Smooth muscle cell of the brain vasculature (primary cell): ENCODE results near the gene GRM2.

Source experiments
- DNase-seq: peaks from one replicate; pipeline ENCODE4 v3.0.0-alpha.2; 2012; ENCODE audit warnings: low read depth, low spot score

Gene GRM2

DNA sequence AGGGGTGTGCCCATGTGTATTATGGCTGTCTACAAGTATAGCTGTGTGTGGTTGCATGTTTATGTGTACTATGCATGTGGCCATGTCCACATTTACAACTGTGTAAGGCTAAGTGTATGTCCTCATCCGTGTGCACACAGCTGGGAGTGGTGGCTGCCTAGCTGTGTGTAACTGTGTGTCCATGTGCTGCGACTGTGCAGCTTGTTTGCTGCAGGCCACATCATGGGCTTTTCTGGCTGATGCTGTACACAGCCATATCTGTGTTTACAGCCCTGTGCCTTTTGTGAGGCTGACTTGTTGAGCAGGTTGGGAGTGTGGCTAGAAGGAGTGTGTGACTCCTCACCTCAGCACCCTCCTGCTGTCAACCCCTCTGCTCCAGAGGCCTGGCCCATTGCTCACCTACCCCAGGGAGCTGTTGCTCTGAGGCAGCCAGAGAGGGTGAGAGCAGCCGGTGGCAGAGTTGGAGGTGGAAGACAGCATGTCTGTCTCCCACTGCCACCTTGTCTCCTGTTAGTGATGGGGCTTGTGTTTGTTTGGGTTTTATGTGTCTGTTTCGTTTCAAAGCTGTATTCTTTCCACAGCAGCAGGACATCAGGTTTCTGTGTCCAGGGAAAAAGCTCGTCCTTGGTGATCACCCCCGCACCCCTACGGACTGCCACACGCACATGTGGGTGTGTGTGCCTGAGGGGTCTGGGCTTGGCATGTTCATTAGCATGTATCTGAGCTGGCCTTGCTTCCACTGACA, 1.4 kb upstream of the GRM2 start:
- DNase-seq, result no peak

DNA sequence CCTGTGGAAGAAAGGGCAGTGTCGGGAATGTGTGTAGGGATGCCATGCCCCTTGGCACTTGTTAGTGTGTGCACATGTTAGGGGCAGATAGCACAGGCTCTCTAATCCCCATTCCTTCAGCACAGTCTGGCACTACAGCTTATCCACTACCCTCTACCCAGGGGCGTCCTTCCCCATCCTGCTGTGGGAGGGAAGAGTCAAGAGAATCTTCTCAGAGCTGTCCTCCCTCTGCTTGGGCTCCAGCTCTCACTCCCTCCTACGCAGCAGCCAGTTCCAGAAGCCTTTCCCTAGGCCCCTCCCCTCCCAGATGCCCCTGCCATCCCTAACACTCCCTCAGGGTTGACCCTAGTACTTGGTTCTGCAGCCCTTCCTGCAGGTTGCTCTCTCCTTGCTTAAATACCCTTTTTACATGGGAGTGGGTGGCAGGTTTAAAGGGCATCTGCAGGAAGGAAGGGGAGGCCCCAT, 815 bp upstream of the GRM2 start:
- DNase-seq, result no peak

DNA sequence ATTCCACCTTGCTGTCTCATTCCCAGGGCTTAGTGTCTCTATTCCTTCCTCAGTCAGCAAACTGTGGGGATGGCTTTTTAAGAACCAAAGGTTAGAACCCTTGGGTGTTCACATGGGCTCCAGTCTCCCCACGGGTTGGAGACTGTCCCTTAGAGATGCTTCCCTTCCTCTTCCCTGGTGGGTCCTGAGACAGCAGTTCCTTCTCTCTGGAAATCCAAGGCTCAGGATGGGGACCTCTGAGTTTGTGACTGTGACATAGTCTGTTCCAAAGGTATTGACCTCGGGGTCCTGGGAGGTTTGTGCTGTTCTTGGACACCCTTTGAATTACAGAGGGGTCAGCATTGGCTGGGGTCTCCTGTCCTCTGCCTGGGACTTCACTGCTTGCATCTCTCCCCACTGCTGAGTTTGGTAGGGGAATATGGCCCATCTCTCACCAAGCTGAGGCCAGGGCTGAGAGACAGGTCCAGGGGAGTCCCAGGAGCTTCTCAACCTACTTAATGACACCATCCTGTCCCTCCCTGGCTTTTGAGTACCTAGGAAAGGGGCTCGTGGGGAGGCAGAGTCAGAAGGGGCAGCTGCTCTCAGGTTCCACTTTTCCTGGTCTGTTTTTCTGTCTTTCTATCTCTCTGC, 1.5 kb downstream of the GRM2 start:
- no peak for DNase-seq

DNA sequence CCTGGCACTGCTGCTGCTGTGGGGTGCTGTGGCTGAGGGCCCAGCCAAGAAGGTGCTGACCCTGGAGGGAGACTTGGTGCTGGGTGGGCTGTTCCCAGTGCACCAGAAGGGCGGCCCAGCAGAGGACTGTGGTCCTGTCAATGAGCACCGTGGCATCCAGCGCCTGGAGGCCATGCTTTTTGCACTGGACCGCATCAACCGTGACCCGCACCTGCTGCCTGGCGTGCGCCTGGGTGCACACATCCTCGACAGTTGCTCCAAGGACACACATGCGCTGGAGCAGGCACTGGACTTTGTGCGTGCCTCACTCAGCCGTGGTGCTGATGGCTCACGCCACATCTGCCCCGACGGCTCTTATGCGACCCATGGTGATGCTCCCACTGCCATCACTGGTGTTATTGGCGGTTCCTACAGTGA, 2.1 kb downstream of the GRM2 start:
- no peak for DNase-seq

DNA sequence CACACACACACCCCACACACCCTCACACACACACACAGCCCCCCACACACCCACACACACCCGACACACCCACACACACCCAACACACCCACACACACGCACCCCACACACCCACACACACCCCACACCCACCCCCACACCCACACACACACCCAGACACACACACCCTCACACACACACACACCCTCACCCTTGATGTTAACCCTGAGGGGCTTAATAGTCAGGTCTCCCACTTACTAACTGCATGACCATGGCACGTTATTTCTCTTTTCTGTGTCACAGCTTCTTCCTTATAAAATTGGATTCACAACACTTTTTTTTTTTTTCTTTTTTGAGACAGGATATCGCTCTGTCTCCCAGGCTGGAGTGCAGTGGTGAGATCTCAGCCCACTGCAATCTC, 2.8 kb downstream of the GRM2 start:
- no peak for DNase-seq

DNA sequence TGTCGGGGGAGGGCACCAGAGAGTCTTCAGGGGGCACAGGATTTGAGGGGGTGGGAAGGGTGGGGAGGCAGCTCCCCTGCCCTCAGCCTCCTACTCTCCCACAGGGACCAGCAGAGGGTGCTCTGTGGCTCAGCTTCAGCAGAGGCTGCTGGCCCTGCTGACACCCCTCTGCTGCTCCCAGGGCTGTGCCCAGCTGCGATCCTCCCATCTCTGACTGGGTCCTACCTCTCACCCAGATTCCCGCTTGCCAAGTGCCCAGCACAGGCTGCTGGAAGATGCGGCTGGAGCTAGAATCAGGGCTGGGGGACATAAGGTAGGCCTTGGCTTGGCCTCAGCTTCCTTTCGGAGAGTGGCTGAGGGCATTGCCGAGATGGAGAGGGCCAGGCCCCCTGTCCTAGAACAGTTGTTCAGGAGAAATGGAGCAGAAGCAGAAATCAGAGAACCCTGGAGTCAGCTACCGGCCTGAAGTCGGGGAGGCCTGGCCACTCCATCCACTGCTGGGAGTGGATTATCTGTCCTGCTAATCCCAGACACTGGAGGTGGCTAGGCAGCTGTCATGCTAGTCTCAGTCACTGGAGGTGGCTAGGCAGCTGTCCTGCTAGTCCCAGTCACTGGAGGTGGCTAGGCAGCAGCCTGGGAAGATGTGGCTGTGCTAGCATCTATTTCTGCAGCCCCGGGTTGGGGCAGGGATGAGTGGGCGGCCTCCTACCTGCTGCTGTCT, 3.9 kb downstream of the GRM2 start:
- DNase-seq, result no peak

DNA sequence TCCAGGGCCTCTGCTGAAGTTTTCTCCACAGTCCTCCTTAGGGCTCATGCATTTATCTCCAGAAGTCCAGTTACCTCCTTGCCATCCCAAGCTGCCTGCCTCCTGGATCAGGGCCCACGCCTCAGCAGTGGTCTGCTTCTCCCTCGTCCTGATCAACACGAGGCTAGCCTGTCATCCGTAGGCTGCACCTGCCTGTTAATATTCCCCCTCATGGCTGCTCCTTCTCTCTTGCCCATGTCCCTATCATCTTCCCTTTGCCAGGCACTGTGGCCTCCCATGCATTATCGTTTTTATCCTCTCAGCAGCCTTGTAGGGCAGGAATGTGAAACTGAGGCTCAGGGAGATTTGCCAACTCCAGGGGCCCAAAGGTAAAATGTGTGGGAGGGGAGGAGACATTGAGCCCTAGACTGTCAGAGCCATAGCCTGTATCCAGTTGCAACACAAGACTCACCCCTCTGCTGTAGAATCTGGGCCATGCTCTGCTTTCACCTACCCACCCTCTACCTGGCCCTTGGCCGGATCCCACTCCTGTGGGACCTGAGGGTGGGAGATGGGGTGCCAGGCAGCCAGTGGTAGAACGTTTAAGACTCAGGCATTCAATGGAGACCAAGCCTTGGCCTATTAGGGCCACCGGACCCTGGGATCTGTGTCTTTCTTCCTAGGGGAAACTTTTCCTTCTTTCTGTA, 4.6 kb downstream of the GRM2 start:
- DNase-seq, result no peak

DNA sequence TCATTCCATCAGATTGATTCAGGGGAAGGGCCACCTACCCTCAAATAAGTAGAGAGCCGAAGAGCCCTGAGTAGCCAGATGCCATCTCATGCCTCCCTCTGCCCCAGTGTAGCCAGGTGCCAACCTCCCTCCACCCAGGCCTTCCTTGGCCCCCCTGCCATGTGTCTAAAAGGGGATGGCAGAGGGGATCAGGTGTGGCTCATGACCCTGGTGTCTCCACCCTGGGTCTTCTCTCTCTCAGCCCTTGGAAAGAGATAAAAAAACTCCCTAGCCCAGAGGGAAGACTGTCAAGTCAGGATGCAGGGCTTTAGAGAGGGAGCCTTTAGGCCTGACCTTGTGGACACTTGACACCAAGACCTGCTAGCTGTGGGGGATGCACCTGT, 5.2 kb downstream of the GRM2 start:
- DNase-seq, result no peak

DNA sequence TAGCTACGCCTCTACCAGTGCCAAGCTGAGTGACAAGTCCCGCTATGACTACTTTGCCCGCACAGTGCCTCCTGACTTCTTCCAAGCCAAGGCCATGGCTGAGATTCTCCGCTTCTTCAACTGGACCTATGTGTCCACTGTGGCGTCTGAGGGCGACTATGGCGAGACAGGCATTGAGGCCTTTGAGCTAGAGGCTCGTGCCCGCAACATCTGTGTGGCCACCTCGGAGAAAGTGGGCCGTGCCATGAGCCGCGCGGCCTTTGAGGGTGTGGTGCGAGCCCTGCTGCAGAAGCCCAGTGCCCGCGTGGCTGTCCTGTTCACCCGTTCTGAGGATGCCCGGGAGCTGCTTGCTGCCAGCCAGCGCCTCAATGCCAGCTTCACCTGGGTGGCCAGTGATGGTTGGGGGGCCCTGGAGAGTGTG, 5.7 kb downstream of the GRM2 start:
- no peak for DNase-seq

DNA sequence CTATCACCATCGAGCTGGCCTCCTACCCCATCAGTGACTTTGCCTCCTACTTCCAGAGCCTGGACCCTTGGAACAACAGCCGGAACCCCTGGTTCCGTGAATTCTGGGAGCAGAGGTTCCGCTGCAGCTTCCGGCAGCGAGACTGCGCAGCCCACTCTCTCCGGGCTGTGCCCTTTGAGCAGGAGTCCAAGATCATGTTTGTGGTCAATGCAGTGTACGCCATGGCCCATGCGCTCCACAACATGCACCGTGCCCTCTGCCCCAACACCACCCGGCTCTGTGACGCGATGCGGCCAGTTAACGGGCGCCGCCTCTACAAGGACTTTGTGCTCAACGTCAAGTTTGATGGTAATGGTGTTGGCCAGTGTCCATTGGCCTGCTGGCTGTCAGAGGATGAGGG, 6.1 kb downstream of the GRM2 start:
- no peak for DNase-seq

DNA sequence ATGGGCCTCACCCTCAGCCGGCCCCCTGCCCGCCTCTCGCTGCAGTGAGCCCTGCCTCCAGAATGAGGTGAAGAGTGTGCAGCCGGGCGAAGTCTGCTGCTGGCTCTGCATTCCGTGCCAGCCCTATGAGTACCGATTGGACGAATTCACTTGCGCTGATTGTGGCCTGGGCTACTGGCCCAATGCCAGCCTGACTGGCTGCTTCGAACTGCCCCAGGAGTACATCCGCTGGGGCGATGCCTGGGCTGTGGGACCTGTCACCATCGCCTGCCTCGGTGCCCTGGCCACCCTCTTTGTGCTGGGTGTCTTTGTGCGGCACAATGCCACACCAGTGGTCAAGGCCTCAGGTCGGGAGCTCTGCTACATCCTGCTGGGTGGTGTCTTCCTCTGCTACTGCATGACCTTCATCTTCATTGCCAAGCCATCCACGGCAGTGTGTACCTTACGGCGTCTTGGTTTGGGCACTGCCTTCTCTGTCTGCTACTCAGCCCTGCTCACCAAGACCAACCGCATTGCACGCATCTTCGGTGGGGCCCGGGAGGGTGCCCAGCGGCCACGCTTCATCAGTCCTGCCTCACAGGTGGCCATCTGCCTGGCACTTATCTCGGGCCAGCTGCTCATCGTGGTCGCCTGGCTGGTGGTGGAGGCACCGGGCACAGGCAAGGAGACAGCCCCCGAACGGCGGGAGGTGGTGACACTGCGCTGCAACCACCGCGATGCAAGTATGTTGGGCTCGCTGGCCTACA, 8.5 kb downstream of the GRM2 start:
- DNase-seq, result no peak

DNA sequence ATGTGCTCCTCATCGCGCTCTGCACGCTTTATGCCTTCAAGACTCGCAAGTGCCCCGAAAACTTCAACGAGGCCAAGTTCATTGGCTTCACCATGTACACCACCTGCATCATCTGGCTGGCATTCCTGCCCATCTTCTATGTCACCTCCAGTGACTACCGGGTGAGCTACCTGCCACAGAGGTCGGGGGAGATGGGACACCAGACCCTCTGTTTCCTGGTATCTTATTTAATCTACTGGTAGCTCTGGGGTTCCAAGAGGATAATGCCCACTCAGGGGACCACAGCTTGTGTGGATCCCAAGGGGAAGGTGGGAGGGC, 9.1 kb downstream of the GRM2 start:
- no peak for DNase-seq

DNA sequence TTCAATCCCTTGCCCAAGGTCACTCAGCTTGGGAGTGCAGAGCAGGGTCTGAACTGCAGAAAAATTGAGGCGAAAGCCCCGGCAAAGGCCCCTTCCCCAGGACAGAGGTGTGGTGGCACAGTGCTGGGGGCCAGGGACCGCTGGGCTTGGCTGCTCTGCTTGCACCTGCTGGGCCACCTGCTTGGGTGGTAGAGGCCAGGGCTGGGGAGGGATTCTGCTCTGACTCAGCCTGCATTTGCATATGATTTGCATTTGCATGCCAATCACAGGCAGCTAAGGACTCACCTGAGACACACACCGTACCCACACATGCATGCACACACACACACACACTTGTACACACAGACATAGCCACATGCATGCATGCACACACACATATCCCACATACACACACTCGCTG, 9.9 kb downstream of the GRM2 start:
- no peak for DNase-seq

DNA sequence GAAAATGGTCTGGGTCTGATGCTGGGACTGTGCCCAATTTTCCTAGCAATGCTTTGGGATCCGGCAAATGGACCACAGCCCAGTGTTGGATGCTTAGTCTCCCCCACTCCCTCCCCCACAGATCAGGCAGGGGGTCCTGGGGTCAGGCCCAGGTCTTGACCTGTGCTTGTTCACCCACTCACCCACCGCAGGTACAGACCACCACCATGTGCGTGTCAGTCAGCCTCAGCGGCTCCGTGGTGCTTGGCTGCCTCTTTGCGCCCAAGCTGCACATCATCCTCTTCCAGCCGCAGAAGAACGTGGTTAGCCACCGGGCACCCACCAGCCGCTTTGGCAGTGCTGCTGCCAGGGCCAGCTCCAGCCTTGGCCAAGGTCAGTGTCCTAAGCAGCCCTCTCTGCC, 10.6 kb downstream of the GRM2 start:
- DNase-seq, result no peak

DNA sequence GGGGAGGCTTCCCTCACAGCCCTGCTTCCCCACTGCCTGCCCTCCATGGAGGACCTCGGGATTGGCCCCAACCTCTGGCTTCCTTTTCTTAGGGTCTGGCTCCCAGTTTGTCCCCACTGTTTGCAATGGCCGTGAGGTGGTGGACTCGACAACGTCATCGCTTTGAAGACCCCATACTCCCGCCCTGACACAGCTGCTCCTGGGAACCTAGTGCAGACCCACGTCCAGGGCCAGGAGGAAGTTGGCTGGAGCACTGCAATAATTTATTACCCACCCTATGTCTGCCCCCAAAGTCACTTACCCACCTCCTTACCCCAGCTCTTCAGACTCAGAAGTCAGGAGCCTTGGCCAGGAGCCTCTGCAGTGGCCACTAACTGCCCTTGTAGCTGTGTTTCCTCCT, 11.1 kb downstream of the GRM2 start:
- no peak for DNase-seq

DNA sequence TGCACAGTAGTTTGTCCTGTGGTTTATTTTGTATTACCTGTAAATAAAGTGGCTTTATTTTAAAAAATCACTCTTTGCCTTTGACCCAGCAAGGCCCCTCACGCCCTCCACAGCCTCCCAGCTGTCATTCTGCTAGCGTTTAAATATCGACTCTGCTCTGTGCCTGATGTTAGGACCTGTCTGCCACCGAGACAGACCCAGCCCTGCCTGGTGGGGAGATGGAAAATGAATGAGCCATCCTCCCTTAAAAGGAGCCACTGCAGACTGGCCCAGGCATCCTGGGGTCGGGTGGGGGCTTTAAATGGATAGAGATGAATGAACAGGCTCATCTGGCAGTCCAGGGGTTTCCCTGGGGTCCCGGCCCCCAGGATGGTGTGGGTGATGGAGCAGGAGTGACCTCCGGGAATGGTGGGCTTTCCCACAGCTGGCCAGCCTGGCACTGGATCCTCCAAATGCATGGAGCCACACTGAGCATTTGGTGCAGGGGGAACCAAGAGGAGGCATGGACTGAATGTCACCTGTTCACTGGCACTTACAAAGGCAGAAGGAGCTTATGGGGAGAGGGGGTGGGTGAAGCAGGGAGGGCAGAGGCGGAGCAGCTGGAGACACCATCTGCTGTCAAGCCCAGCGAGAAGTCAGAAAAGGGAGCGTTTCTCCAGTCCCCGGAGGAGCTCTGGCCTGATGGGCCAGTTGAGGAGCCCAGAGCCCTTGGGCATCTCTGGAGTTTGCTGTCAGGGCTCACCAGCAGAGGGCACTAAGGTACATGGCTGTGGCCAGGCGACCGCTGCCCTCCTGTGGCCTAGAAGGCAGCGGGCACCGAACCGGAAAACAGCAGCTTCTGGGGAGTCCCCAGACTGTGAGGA, 11.9 kb downstream of the GRM2 start:
- DNase-seq, result no peak

DNA sequence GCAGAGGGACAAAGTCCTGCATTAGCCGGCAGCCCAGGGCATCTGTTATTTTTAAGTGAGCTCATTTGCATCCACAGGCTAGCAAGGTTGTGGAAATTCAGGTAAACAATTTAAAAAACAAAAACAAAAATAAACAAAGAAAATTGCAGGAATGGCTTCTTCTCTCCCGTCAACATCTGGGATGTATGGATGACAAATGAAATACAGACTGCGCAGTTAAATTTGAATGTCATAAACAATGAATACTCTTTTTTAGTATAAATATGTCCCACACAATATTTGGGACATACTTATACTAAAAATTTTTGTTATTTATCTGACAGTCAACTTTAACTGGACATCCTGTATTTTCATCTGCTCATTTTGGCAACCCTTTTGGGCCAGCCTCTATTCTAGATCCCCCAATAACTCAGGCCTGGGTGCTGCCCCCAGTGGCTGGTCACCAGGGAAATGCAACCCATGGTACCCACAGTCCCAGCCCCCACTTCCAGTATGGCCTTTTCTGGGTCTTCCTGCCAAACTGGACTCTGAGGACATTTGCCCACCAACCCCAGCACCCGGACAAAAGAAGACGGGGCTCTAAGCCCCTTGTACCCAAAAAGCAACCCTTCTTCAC, 12.7 kb downstream of the GRM2 start:
- no peak for DNase-seq

DNA sequence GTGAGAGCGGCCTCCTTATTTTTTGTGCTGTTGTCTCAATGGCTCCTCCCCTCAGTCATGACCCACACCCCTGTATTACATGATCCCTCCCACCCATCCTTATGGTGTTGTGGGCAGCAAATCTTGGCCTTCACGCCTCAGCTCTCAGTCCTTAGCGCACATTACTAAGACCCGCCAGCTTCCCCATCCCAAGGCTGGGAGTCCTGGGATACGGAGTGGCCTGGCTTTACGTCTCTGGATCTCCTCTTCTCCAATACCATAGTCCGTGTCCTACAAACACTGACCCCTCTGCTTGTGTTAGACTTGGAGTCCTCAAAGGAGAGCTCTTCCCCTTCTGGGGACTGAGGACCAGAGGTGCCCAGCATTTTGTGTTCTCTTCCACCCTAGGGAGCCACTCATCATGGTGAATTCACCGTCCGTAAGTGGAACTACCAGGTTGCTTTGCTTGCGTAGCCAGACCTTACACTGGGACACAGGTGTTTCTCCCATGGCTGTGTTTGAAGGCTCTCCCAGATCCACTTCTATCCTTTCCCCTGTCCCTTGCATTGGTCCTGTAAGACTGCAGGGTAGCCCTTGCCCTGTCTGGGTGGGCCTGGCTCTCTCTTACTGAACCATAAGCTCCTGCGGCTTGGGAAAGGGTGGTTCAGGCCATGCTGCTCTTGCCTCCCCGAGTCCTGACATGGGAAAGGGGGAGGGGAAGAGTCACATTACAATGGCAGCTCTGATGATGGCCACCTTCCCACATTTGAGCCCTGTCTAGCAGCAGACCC, 13.6 kb downstream of the GRM2 start:
- no peak for DNase-seq

DNA sequence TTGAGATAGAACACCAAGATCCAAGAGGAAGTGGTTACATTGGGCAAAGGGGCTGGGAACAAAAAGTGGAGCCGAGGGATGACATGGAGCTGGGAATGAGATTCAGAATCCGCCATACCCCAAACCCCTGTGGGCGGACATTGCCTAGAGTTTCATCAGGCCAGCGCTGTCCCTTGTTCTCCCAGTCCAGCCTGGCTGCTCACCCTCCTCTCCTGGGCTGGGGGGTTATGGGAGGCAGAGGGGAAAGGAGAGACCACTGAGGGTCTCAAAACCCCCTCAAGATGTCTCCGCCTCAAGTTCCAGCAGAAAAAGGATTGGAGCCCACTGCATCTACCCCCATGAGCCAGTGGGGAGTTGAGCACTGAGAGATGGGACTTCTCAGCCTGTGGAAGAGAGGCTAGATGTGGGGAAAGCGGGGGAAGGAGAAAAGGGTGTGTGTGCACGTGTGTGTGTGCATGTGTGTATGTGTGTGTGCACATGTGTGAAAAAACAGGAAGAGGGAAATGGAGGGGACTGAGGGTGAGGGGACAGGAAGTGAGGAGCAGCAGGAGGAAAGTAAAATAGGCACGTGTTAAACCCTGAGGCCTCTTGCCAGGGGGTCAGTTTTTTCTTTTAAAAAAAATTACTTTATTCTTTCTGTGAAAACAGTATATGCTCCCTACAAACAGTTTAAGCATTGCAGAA, 14.3 kb downstream of the GRM2 start:
- DNase-seq, result no peak
